GM12878 (cell line): ENCODE data around the gene POLD1. TPM values are rescaled to one million over a fixed set of nuclear protein-coding genes. Genes with fewer than 3 reads are reported as not detected.

Experiments
- ATAC-seq: fragments of 200-7000 bp; cut with Tn5 transposase; 3 replicates; pipeline ENCODE4 v1.9.1; 2020; ENCODE audit warnings: mild to moderate bottlenecking, moderate library complexity
- BruUV-seq: library from RNA; stranded (reverse); fragments of 400-500 nt; replicated peaks from 2 replicates; lab custom pipeline; 2021; lab: Mats Ljungman, UMichigan
- CTCF ChIA-PET: fragments of 300-600 bp; sonication (Branson Sonifier 250); formaldehyde crosslinking; extraction: SDS; loops from one replicate; lab custom pipeline; 2021; ENCODE audit warnings: inconsistent platforms; lab: Yijun Ruan, JAX
- POLR2A ChIA-PET: fragments of 350-600 bp; formaldehyde crosslinking; extraction: SDS; loops from one replicate; lab custom pipeline; 2021; ENCODE audit warnings: inconsistent platforms; lab: Charles Lee
- RAD21 ChIA-PET: fragments of 300-600 bp; sonication (Branson Sonifier 250); formaldehyde crosslinking; loops from one replicate; lab custom pipeline; 2023; ENCODE audit warnings: antibody characterized with exemption; ENCODE audit not compliant: unreplicated experiment; lab: Charles Lee
- SMC1A ChIA-PET: fragments of 300-600 bp; sonication (Branson Sonifier 250); formaldehyde crosslinking; loops from one replicate; lab custom pipeline; 2023; ENCODE audit not compliant: unreplicated experiment, uncharacterized antibody; lab: Charles Lee
- DNase-seq: peaks from one replicate; pipeline ENCODE4 v3.0.0-alpha.2; 2011; ENCODE audit warnings: low read depth, low spot score
- FAIRE-seq: peaks from 3 replicates; lab custom pipeline; 2011; peaks lifted over from hg19 to GRCh38; lab: Jason Lieb, UNC
- H2AFZ ChIP-seq: 2 replicates; pipeline ENCODE4 v1.6.0; 2011; ENCODE audit warnings: low read depth, low read length, control low read depth; ENCODE audit not compliant: control insufficient read depth
- H3K27ac ChIP-seq: 2 replicates; pipeline ENCODE4 v1.5.1; 2011; ENCODE audit warnings: control low read depth; ENCODE audit not compliant: control insufficient read depth, insufficient read depth
- H3K27me3 ChIP-seq, 2 experiments: replicated peaks in 1 of 2; 2 replicates each; pipeline versions ENCODE4 v1.6.0 to v1.6.1; 2011; ENCODE audit warnings: low read length in 1 of 2; ENCODE audit not compliant: control insufficient read depth in 2 of 2, insufficient read depth in 2 of 2
- H3K36me3 ChIP-seq, 2 experiments: 2 replicates each; pipeline ENCODE4 v1.5.1; 2011; ENCODE audit warnings: low read length in 1 of 2; ENCODE audit not compliant: control insufficient read depth in 2 of 2, insufficient read depth in 2 of 2
- H3K4me1 ChIP-seq: 2 replicates; pipeline ENCODE4 v1.6.1; 2011; ENCODE audit warnings: mild to moderate bottlenecking, low read length, moderate library complexity, mixed read lengths; ENCODE audit not compliant: control insufficient read depth, insufficient read depth
- H3K4me2 ChIP-seq: 2 replicates; pipeline ENCODE4 v1.6.0; 2011; ENCODE audit warnings: control low read depth; ENCODE audit not compliant: control insufficient read depth, insufficient read depth
- H3K4me3 ChIP-seq: fragments of 200-600 bp; sonication (generic); 2 replicates; pipeline ENCODE4 v1.5.1; 2016
- H3K79me2 ChIP-seq: 2 replicates; pipeline ENCODE4 v1.6.0; 2011; ENCODE audit warnings: low read length; ENCODE audit not compliant: control insufficient read depth, insufficient read depth
- H3K9ac ChIP-seq: 2 replicates; pipeline ENCODE4 v1.8.0; 2011; ENCODE audit warnings: low read length, control low read depth, mixed read lengths; ENCODE audit not compliant: control insufficient read depth, insufficient read depth
- H3K9me3 ChIP-seq: replicated peaks from 3 replicates; pipeline ENCODE4 v1.5.1; 2011; ENCODE audit warnings: mild to moderate bottlenecking, low read length; ENCODE audit not compliant: control insufficient read depth, insufficient read depth
- H4K20me1 ChIP-seq: 2 replicates; pipeline ENCODE4 v1.6.0; 2011; ENCODE audit not compliant: control insufficient read depth, insufficient read depth
- FOXM1 ChIP-seq: IDR thresholded peaks from 2 replicates; pipeline ENCODE4 v1.6.1; 2012; ENCODE audit warnings: low read depth, mild to moderate bottlenecking, inconsistent platforms, low read length, moderate library complexity
- NBN ChIP-seq: fragments of 450-650 bp; IDR thresholded peaks from 2 replicates; pipeline ENCODE4 v1.6.1; 2016
- SMAD1 ChIP-seq: fragments of 450-650 bp; IDR thresholded peaks from 2 replicates; pipeline ENCODE4 v1.6.1; 2018; ENCODE audit warnings: mild to moderate bottlenecking, low read depth; ENCODE audit not compliant: partially characterized antibody
- SPI1 ChIP-seq: IDR thresholded peaks from 2 replicates; pipeline ENCODE4 v1.6.1; 2011; ENCODE audit warnings: low read depth, mild to moderate bottlenecking, low read length, moderate library complexity, borderline replicate concordance; ENCODE audit not compliant: insufficient read depth
- TCF7 ChIP-seq: IDR thresholded peaks from 2 replicates; pipeline ENCODE4 v1.6.1; 2014; ENCODE audit warnings: antibody characterized with exemption, borderline replicate concordance
- WGBS: methylation state at CpG from one replicate; pipeline ENCODE4 v1.1.6; 2016; ENCODE audit warnings: low lambda C conversion rate; ENCODE audit not compliant: insufficient replicate concordance, insufficient coverage; ENCODE audit errors: missing lambda C conversion rate; 5-methylcytosine and 5-hydroxymethylcytosine counted together
- in situ Hi-C: fragments of 300-500 bp; cut with MboI; formaldehyde crosslinking; loops from 9 replicates; pipeline ENCODE4 v1.14.3; 2018; ENCODE audit warnings: mixed read lengths
- intact Hi-C: fragments of 100-400 bp; cut with micrococcal nuclease; formaldehyde crosslinking; loops from one replicate; pipeline ENCODE4 v1.14.2; 2022; ENCODE audit not compliant: unreplicated experiment
- polyA plus RNA-seq, 11 experiments: library from polyadenylated mRNA; depleted of rRNA in 4 of 11; unstranded in 6 of 11; stranded (reverse) in 5 of 11; fragments of >200 nt; fragmentation: Nextera tagmentation in 4 of 11; fragmentation: Illumina TruSeq in 1 of 11; extraction: Ambion mirVana in 4 of 11; extraction: Trizol in 1 of 11; gene quantifications; 1 replicate in 1 of 11; 2 replicates in 10 of 11; pipeline versions ENCODE4 v1.2.1 to v1.2.3, GENCODE V29; 2011 to 2016; ENCODE audit warnings: inconsistent platforms in 2 of 11, missing spikeins in 2 of 11, low read depth in 1 of 11
- total RNA-seq, 4 experiments: library from RNA; depleted of rRNA in 3 of 4; stranded (reverse); fragments of >200 nt in 3 of 4; fragmentation: Illumina TruSeq in 1 of 4; extraction: Trizol in 1 of 4; gene quantifications; 2 replicates each; pipeline versions ENCODE4 v1.2.1 to v1.2.3, GENCODE V29; 2013 to 2021
- TF ChIP-seq, protein P1 (sequence below): IDR thresholded peaks from 2 replicates; pipeline ENCODE4 v1.6.1; 2011; ENCODE audit warnings: low read depth, mild to moderate bottlenecking, low read length, moderate library complexity, borderline replicate concordance; ENCODE audit errors: extremely low read depth
- TF ChIP-seq, protein P2 (sequence below): fragments of 450-650 bp; IDR thresholded peaks from 2 replicates; pipeline ENCODE4 v1.6.1; 2014; ENCODE audit warnings: mild to moderate bottlenecking

POLD1 gene
- total and polyA plus RNA-seq, 10 of the 15 experiments (the other 5 are each of a cell fraction or from before 2014, with no cell fraction given), result 0.76 to 165 (median 63.4) TPM

DNA sequence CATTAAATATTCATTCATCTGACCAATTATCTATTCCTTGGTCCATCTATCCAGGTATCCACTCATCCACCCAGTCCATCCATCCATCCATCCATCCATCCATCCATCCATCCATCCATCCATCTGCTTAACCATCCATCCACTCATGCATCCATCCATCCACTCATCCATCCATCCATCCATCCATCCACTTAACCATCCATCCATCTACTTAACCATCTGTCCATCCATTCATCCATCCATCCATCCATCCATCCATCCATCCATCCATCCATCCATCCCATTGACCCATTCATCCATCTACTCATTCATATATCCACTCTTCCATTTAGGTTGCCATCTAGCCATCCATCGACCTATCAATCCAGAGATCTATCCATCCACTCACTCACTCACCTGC is 59.9 kb downstream of the POLD1 start:
- CTCF ChIA-PET, result interaction anchor here (0.6 kb wide), 1 partner anchor 161 kb away, joined by 3 read pairs; no protein-coding TSS in a partner anchor
- no peaks in the 10 kb centered on the region for H3K4me1 ChIP-seq
- H3K9me3 ChIP-seq, result no peaks in the 10 kb centered on the region
- no peak overlapping the region for H3K27ac ChIP-seq
- TF ChIP-seq NBN, result no peak
- TF ChIP-seq, protein P1, sequence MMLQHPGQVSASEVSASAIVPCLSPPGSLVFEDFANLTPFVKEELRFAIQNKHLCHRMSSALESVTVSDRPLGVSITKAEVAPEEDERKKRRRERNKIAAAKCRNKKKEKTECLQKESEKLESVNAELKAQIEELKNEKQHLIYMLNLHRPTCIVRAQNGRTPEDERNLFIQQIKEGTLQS, result no peak
- TF ChIP-seq SMAD1, result no peak
- no peak for TF ChIP-seq SPI1
- no peak for TF ChIP-seq FOXM1
- no peak for TF ChIP-seq TCF7
- TF ChIP-seq, protein P2, sequence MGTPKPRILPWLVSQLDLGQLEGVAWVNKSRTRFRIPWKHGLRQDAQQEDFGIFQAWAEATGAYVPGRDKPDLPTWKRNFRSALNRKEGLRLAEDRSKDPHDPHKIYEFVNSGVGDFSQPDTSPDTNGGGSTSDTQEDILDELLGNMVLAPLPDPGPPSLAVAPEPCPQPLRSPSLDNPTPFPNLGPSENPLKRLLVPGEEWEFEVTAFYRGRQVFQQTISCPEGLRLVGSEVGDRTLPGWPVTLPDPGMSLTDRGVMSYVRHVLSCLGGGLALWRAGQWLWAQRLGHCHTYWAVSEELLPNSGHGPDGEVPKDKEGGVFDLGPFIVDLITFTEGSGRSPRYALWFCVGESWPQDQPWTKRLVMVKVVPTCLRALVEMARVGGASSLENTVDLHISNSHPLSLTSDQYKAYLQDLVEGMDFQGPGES, result no peak
- no peak overlapping the region for H3K4me2 ChIP-seq
- no peaks in the 10 kb centered on the region for H3K36me3 ChIP-seq
- no peak for FAIRE-seq
- SMC1A ChIA-PET, result no interaction called here
- ATAC-seq, result no peak
- H4K20me1 ChIP-seq, result no peaks in the 10 kb centered on the region
- POLR2A ChIA-PET, result no interaction called here
- no peaks in the 10 kb centered on the region for H3K27me3 ChIP-seq
- intact Hi-C loops (no loop called here), in situ Hi-C loops (no loop called here)
- H3K9ac ChIP-seq, result no peak overlapping the region
- H3K79me2 ChIP-seq, result no peaks in the 10 kb centered on the region
- no peak overlapping the region for H2AFZ ChIP-seq
- BruUV-seq, result no TSS peak
- no peak overlapping the region for H3K4me3 ChIP-seq
- DNase-seq, result no peak
- RAD21 ChIA-PET, result no interaction called here
- WGBS, result 0% methylated on average over 1 of the region's 1 CpG
